Muscle layer of duodenum (tissue), 2 donors: Measurements from ENCODE around the gene RAD52.

ENCODE experiments used
- H3K27ac ChIP-seq: one replicate; pipeline ENCODE4 v1.7.0; 2013; ENCODE audit warnings: mild to moderate bottlenecking, low read length
- H3K27me3 ChIP-seq: one replicate; pipeline ENCODE4 v1.7.0; 2013; ENCODE audit warnings: low read depth, mild to moderate bottlenecking, control low read depth, low read length
- H3K36me3 ChIP-seq, 2 donors: one replicate each; pipeline ENCODE4 v1.7.0; 2013; ENCODE audit warnings: low read length in 2 of 2, control low read depth in 1 of 2, mild to moderate bottlenecking in 1 of 2; ENCODE audit not compliant: insufficient read depth in 2 of 2, control insufficient read depth in 1 of 2
- H3K4me1 ChIP-seq, 2 donors: one replicate each; pipeline ENCODE4 v1.7.0; 2013; ENCODE audit warnings: low read length in 2 of 2, mild to moderate bottlenecking in 2 of 2, control low read depth in 1 of 2, moderate library complexity in 1 of 2; ENCODE audit not compliant: insufficient read depth in 2 of 2, control insufficient read depth in 1 of 2
- H3K4me3 ChIP-seq, 2 donors: one replicate each; pipeline ENCODE4 v1.7.0; 2013; ENCODE audit warnings: low read length in 2 of 2, low read depth in 1 of 2, mild to moderate bottlenecking in 1 of 2
- H3K9me3 ChIP-seq, 2 donors: one replicate each; pipeline ENCODE4 v1.7.0; 2013; ENCODE audit warnings: low read length in 2 of 2, control low read depth in 1 of 2, mild to moderate bottlenecking in 1 of 2; ENCODE audit not compliant: control insufficient read depth in 1 of 2
- donor health status: healthy.

RAD52 gene

DNA sequence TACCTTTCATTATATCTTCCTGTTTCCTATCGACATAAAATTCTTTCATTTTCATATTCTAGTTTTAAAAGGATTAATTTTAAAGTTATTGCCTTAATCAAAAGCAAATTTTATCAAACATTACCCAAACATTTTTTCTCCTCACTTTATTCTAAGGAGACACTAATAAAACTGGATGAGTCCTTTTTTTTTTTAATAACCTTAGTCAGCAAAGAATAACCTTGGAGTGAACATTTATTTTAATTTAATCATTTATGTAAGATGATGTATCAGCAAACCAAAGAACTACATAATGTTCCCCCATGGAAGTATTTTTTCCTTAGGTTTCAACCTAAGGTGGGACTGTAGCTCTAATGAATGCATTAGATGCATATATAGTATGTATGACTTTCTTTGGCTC, 83.9 kb downstream of the RAD52 start:
- no peak overlapping the region for H3K4me3 ChIP-seq
- H3K4me1 ChIP-seq = no peaks in the 10 kb centered on the region
- no peaks in the 10 kb centered on the region for H3K27me3 ChIP-seq
- no peaks in the 10 kb centered on the region for H3K9me3 ChIP-seq
- H3K36me3 ChIP-seq = peaks cover 34 to 40% of the 10 kb centered on the region in 2 donors
- H3K27ac ChIP-seq = no peak overlapping the region

DNA sequence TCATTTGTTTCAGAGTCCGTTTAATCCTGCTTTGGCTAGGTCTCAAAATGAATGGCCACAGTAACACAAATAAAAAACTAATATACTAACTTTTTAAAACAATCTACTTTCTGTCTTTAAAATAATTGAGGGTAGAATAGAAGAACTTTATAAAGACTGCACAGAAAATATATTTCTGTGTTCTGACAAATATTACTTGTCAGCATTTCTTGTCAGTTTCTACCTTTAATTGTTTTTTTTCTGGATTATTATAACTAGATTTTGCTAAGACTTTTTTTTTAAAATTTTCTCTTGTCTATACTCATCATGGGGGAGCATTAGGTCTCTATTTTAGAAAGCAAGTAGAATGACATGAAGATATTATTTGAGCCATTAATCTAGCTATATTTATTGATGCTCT, 86.2 kb downstream of the RAD52 start:
- Histone ChIP-seq H3K36me3 (peaks cover 27 to 30% of the 10 kb centered on the region in 2 donors), H3K4me3 (no peak overlapping the region), H3K9me3 (no peaks in the 10 kb centered on the region), H3K27me3 (no peaks in the 10 kb centered on the region), H3K27ac (no peak overlapping the region), H3K4me1 (peaks cover 0 to 2% of the 10 kb centered on the region in 2 donors)

DNA sequence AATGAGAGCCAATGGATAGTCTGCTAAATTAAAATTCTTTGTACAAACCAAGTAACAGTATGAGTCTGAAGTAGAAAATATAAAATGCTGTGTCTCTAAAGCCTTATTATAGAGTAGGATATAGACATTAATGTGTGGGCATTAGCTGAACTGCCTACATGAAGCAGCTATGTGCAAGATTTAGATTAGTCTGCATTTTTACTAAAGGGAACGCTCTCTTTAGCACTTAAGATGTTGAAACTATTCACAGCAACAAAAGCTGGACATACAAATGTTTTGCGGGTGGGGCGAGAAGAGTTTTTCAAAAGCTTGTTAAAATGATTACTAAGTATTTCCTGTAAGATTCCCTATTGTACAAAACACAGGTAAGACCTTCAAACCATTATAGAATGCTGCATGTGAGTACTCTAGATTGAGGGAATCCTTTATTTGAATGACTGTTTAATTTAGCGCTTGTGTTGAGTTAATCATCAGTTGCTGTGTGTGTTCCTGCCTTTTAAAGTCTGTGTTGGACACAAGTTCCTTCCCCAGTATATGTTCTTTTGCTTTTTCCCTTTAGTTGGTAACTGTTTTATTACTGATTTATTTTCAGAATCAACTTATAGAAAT, 87.1 kb downstream of the RAD52 start:
- Histone ChIP-seq H3K4me3 (no peak overlapping the region), H3K27ac (no peak overlapping the region), H3K27me3 (no peaks in the 10 kb centered on the region), H3K4me1 (peaks cover 0 to 9% of the 10 kb centered on the region in 2 donors), H3K9me3 (no peaks in the 10 kb centered on the region), H3K36me3 (peaks cover 21 to 32% of the 10 kb centered on the region in 2 donors)
